KOPT-K1 (cell line): Measurements from ENCODE around the gene PPFIA1.

Experiments
- H3K27ac ChIP-seq: fragments of 200-600 bp; sonication (generic); 2 replicates; pipeline ENCODE4 v1.5.1; 2016; ENCODE audit warnings: antibody characterized with exemption, mild to moderate bottlenecking, low read depth, low read length; ENCODE audit not compliant: poor library complexity, severe bottlenecking
- H3K36me3 ChIP-seq: fragments of 200-600 bp; sonication (generic); 2 replicates; pipeline ENCODE4 v1.5.1; 2017; ENCODE audit warnings: antibody characterized with exemption, mild to moderate bottlenecking, low read length, moderate library complexity; ENCODE audit not compliant: insufficient read depth
- H3K9me3 ChIP-seq: fragments of 200-600 bp; sonication (generic); 2 replicates; pipeline ENCODE4 v1.5.1; 2017; ENCODE audit warnings: antibody characterized with exemption, low read length, mild to moderate bottlenecking; ENCODE audit not compliant: insufficient read depth, poor library complexity, severe bottlenecking

The PPFIA1 gene

GRCh38 chr11:70335511-70335910 is 65.0 kb downstream of the PPFIA1 start:
- no peaks in the 10 kb centered on the region for H3K9me3 ChIP-seq
- peaks cover 97% of the 10 kb centered on the region for H3K36me3 ChIP-seq
- no peak overlapping the region for H3K27ac ChIP-seq

- H3K27ac ChIP-seq: no peak overlapping the region
- no peaks in the 10 kb centered on the region for H3K9me3 ChIP-seq
Measured at GRCh38 chr11:70338594-70338993, 68.1 kb downstream of the PPFIA1 start.

GRCh38 chr11:70339066-70339465 is 68.6 kb downstream of the PPFIA1 start:
- no peak overlapping the region for H3K27ac ChIP-seq
- H3K36me3 ChIP-seq: peaks cover 92% of the 10 kb centered on the region
- H3K9me3 ChIP-seq: no peaks in the 10 kb centered on the region

More at GRCh38 chr11:70338594-70338993, 68.1 kb downstream of the PPFIA1 start:
- peaks cover 92% of the 10 kb centered on the region for H3K36me3 ChIP-seq

GRCh38 chr11:70341881-70342429 is 71.5 kb downstream of the PPFIA1 start:
- Histone ChIP-seq H3K9me3 (no peaks in the 10 kb centered on the region), H3K36me3 (peaks cover 87% of the 10 kb centered on the region), H3K27ac (no peak overlapping the region)

GRCh38 chr11:70343636-70344035 is 73.1 kb downstream of the PPFIA1 start:
- peaks cover 87% of the 10 kb centered on the region for H3K36me3 ChIP-seq

GRCh38 chr11:70348191-70348590 is 77.7 kb downstream of the PPFIA1 start:
- Histone ChIP-seq H3K9me3 (no peaks in the 10 kb centered on the region), H3K36me3 (peaks cover 75% of the 10 kb centered on the region), H3K27ac (no peak overlapping the region)

More at GRCh38 chr11:70343636-70344035, 73.1 kb downstream of the PPFIA1 start:
- Histone ChIP-seq H3K9me3 (no peaks in the 10 kb centered on the region), H3K27ac (no peak overlapping the region)

GRCh38 chr11:70348608-70349007 is 78.1 kb downstream of the PPFIA1 start:
- H3K9me3 ChIP-seq: no peaks in the 10 kb centered on the region
- no peak overlapping the region for H3K27ac ChIP-seq
- H3K36me3 ChIP-seq: peaks cover 74% of the 10 kb centered on the region

- Histone ChIP-seq H3K9me3 (no peaks in the 10 kb centered on the region), H3K36me3 (peaks cover 79% of the 10 kb centered on the region), H3K27ac (no peak overlapping the region)
Measured at GRCh38 chr11:70351646-70352045, 81.2 kb downstream of the PPFIA1 start.

GRCh38 chr11:70352100-70352499 is 81.6 kb downstream of the PPFIA1 start:
- Histone ChIP-seq H3K27ac (no peak overlapping the region), H3K36me3 (peaks cover 79% of the 10 kb centered on the region), H3K9me3 (no peaks in the 10 kb centered on the region)

GRCh38 chr11:70352601-70353000 is 82.1 kb downstream of the PPFIA1 start:
- H3K9me3 ChIP-seq: no peaks in the 10 kb centered on the region
- H3K36me3 ChIP-seq: peaks cover 78% of the 10 kb centered on the region
- H3K27ac ChIP-seq: no peak overlapping the region

GRCh38 chr11:70353329-70353728 is 82.8 kb downstream of the PPFIA1 start:
- no peak overlapping the region for H3K27ac ChIP-seq
- peaks cover 80% of the 10 kb centered on the region for H3K36me3 ChIP-seq
- H3K9me3 ChIP-seq: no peaks in the 10 kb centered on the region

GRCh38 chr11:70353900-70354568 is 83.5 kb downstream of the PPFIA1 start:
- Histone ChIP-seq H3K9me3 (no peaks in the 10 kb centered on the region), H3K27ac (no peak overlapping the region), H3K36me3 (peaks cover 80% of the 10 kb centered on the region)

GRCh38 chr11:70354629-70355028 is 84.1 kb downstream of the PPFIA1 start:
- Histone ChIP-seq H3K9me3 (no peaks in the 10 kb centered on the region), H3K27ac (no peak overlapping the region), H3K36me3 (peaks cover 80% of the 10 kb centered on the region)

GRCh38 chr11:70358753-70359152 is 88.3 kb downstream of the PPFIA1 start:
- no peaks in the 10 kb centered on the region for H3K9me3 ChIP-seq
- H3K36me3 ChIP-seq: peaks cover 95% of the 10 kb centered on the region

GRCh38 chr11:70359451-70360205 is 89.1 kb downstream of the PPFIA1 start:
- H3K9me3 ChIP-seq: no peaks in the 10 kb centered on the region
- no peak overlapping the region for H3K27ac ChIP-seq
- peaks cover 95% of the 10 kb centered on the region for H3K36me3 ChIP-seq

More at GRCh38 chr11:70358753-70359152, 88.3 kb downstream of the PPFIA1 start:
- no peak overlapping the region for H3K27ac ChIP-seq
